GM18526 (cell line): Measurements from ENCODE around the gene GMDS.

Experiments used
- POLR2A ChIP-seq: IDR thresholded peaks from 3 replicates; pipeline ENCODE4 v1.6.1; 2011; ENCODE audit not compliant: insufficient read length; ENCODE audit errors: extremely low read depth

Gene GMDS

DNA sequence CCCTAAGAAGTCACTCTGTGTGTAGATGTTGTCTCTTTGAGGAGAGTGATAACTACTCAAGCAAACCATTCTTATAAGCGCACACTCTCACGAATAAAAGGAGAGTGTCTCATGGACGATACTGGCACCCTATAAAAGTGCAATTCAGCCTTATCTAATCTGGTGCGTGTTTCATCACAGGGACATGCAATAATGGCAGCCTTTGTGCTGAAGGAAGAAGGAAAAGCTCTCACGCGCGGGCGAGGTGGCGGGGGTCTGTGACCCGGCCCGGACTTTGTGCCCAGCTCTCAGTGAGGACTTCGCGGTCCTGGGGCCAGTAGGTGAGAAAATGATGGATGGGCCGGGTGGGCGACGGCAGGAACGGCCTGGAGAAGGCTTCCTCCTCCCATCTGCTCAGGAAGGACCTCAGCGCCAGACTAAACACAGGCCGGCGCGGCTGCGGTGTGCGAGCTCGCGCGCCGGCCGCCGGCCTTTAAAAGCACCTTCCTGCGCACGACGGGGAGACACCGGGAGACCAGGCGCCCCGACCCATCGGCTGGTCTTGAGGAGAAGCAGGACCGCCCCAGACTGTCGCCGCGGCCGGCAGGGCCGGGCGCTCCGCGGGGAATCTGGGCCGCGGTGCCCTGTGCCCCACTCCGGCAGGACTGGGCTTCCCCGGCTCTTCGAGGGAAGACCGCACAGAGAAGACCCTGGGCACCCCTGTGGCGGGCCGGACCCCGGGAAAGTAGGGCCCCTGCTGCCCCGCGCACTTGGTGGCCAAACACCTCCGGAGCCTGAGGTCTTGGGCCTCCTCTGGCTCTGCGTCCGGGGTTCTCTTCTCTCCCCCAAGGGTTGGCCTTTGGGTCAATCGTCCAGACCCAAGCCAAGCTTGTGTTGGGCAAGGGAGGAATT lies 644.0 kb downstream of the GMDS start:
- TF ChIP-seq POLR2A = no peak

DNA sequence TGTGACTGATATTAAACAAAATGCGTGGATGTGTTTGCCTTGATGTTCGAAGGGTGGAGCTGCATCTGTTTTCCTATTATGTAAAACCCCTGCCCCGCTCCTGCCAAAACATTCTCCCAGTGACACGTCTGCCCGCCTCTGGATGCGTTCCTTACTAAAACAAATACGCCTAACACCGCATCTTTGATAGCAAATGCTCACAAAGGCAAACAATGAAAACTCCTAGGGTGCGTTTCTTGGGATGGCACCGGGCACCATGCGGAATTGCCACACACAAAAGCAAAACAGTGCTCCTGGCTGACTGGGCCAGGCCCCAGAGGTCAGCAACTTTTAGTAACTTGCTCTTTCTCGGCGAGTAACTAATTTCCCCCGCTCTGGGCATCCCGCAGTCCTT lies 644.6 kb downstream of the GMDS start:
- no peak for TF ChIP-seq POLR2A

GRCh38 chr6:1600063-1600763 lies 645.2 kb downstream of the GMDS start:
- TF ChIP-seq POLR2A = no peak

DNA sequence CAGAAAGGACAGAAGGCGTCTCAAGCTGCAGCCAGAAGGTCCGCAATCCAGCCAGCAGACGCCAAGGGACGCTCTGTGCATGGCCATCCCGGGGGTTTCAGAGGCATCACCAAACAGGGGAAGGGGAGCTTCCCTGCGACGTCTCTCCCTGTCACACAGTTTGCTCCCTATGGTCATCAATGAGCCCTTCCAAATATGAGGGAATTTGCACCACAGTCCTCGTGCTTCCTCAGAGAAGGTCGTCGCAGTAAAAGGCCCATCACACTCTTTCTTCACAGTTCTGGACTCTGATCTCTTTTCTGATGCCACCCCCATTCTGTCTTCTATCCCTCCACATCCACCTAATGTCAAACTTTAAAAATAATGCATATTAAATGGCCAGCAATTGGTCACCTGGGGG lies 645.9 kb downstream of the GMDS start:
- TF ChIP-seq POLR2A = no peak

DNA sequence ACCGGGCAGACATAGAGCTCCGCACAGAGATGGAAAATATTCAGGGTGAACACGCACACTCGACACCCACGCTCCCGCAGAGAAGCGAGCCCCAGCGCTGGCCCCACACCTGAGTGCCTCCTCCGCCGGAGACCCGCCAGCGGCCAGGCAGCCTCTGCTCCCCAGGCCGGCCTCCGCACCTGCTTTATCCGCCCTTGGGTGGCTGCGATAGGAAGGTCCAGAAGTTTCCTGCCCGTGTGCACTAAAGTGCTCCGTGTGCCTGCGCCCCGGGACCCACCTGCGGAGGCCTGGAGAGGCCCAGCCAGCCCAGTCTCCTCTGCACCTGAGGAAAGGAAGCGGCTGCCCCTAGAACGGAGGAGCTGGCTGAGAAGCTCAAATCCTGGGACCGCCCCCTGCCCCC lies 646.5 kb downstream of the GMDS start:
- no peak for TF ChIP-seq POLR2A

DNA sequence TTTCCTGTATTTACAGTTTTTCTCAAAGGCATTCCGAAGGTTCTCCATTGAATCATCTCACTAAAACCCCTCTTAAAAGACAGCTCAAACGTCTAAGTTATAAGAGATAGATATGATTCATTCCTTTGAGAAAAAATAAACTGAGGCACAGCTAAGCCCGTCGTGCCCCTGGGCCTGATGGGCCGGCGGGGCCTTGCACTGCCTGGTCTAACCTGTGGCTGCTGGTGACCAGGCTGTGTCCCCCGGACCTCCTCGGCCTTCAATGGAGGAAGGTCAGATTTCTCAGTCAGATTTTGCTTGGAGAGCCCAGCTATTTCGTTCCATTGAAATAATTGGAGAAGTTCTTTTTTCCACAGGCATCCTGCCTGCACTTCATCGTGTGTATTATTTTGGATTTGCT lies 647.0 kb downstream of the GMDS start:
- no peak for TF ChIP-seq POLR2A

DNA sequence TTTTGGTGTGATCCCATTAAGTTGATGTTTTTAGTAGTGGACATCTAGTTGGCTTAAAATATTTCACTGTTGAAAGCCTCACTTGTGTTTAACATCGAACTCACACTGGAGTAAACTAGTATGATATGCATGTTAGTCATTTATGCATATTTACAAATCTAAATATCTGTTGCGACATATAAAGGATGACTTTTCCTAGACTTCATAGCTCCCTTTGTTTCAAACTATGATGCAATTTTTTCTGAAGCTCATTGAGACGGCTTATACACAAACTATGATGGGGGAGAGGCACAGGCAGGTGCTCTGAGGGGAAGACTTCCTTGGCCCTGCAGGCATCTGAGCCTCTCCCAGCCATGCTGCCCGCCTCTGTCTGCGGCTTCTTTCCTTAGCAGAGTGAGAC lies 647.5 kb downstream of the GMDS start:
- no peak for TF ChIP-seq POLR2A

GRCh38 chr6:1597121-1597744 lies 648.2 kb downstream of the GMDS start:
- TF ChIP-seq POLR2A = no peak

- TF ChIP-seq POLR2A = no peak
Measured at GRCh38 chr6:1596088-1596852, 649.1 kb downstream of the GMDS start.

GRCh38 chr6:1595271-1596087 lies 649.9 kb downstream of the GMDS start:
- no peak for TF ChIP-seq POLR2A

DNA sequence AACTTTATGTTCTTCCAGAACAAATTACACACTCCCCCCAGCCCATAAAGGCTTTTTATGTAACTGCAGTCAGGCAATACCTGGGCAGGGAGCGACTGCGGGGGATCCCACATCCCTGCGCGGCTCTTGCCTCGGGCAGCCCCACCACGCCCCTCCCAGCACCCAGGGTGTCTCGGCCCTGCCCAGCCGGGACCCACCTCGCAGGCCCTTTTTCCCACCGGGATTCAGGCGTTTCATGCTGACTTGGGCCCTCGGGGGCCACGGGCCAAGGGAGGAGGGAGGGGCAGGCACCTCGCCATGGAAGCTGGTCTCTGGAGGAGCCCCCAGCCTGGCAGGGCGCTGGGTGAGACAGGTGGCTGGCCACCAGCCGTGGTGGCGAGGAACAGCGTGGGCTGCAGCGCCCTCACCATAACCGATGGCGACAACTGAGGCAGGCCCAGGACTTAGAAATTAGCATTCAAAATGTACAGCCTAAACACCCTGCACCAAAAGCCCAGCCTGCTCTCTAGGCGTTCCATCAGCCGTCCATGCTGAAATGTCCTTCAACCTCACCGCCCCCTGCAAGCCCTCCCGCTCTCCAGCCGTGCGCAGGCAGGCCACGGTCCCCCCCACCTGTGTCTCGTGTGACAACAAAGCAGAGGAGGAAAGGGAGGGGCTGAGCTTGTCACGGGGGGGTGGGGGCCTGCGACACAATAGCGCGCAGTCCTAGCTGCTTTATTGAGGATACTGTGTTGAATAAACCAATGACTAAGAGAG lies 650.8 kb downstream of the GMDS start:
- TF ChIP-seq POLR2A = no peak

DNA sequence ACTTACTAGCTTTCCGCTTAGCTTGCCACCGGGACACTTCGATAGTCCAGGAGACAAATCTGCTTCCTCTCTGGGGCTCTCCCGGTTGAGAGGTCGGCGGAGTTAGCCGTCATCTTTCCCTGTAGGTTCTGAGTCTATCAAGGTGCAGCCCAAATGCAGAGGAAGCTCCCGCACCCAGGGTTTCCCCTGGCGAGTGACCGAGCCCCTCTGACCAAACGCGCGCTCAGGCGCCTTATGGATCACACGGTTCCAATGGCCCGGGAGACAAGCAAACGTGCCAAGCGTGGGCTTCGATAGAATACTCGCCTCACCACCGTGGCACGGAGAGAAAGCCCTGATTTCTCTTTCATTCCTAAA lies 651.5 kb downstream of the GMDS start:
- TF ChIP-seq POLR2A = no peak

DNA sequence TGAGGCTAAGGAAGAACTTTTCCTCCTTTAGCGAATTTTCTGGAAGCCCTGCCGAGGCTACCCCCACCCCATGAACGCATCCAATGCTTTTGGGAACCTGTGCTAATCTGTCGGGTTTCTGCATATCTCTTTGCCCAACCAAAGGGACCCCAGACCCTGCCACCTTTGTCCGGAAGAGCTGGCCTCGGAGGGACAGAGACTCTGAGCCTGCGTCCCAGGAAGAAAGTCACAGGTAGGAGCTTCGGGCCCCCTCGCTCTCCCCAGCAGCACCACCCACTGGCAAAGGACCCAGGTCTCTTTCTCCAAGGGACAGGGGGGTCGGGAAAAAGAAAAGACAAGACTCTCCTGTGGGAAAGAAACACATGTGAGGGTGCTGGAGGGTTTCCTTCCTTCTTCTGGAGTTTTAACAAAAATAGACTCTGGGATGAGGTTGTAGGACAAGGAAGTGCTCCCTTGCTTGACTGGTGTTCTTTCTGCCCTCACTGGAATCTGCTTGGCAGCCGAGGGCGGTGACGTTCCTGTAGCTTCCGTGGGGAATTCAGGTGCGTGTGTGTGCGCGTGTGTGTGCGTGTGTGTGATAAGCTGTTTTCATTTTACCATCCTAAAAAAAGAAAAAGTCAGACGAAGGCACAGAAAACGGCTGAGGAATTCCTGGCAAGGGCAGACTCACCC lies 652.0 kb downstream of the GMDS start:
- no peak for TF ChIP-seq POLR2A
